ENCODE data around the gene ARHGAP19.

GRCh38 chr10:97180986-97181385 lies 111.5 kb downstream of the ARHGAP19 start:
- TF ChIP-seq CTCF (IDR thresholded peaks at IDR 0.05) (no peak), POLR2A (IDR thresholded peaks at IDR 0.05) (no peak), EP300 (IDR thresholded peaks at IDR 0.05) (no peak)

Measured in tibial nerve (tissue), 4 donors.